ENCODE results near the gene TMOD1. TPM values are rescaled to one million over a fixed set of nuclear protein-coding genes. Genes with fewer than 3 reads are reported as not detected.

The TMOD1 gene
- total RNA-seq, 4 donors from 2014 or later: 30.0 to 47.0 (median 36.0) TPM

DNA sequence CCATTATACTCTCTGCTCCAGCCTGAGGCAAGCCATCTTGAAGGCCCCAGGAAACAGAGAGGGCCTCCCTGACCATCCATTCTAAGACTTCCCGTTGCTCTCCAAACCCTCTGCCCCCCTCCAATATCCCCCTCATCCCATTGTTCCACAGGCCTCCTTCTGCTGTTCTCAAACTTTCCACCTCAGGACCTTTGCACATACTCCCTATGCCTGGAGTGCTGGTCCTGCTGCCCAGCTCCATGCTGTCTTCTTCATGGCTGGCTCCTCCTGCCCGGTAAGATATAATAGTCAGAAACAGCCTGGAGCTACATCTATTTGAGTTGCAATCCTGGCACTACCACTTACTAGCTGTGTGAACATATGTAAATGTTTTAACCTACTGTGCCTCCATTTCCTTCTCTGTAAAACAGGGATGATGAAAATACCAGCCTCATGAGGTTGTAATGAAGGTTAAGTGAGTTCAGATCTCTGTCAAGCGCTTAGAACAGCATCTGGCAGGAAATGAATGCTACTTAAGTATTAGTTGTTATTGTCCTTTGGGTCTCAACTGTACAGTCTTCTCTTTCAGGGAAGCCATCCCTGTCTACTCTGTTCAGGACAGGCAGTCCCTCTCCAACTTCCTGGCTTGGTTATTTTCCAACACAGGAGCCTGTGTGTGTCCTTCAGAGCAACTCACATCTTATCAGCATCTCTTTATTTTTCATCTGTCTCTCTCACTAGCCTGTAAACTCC, 45.8 kb downstream of the TMOD1 start:
- Histone ChIP-seq H3K9me3 (peaks cover 0 to 6% (median 0%) of the 10 kb centered on the region in 4 donors), H3K36me3 (peaks cover 0 to 12% (median 0%) of the 10 kb centered on the region in 3 donors), H3K27ac (peak overlapping the region in 1 of 4 donors; percentile 48), H3K4me3 (no peak overlapping the region), H3K27me3 (no peaks in the 10 kb centered on the region), H3K4me1 (no peaks in the 10 kb centered on the region)
- 65 to 72% methylated on average over 3 of the region's 3 CpGs for WGBS, 2 donors
- DNase-seq (ENCODE audit: low spot score in 2 of 2): no peak
- TF ChIP-seq EP300 (IDR thresholded peaks at IDR 0.05) (no peak), POLR2A (IDR thresholded peaks at IDR 0.05) (no peak)
- TF ChIP-seq, protein P1, sequence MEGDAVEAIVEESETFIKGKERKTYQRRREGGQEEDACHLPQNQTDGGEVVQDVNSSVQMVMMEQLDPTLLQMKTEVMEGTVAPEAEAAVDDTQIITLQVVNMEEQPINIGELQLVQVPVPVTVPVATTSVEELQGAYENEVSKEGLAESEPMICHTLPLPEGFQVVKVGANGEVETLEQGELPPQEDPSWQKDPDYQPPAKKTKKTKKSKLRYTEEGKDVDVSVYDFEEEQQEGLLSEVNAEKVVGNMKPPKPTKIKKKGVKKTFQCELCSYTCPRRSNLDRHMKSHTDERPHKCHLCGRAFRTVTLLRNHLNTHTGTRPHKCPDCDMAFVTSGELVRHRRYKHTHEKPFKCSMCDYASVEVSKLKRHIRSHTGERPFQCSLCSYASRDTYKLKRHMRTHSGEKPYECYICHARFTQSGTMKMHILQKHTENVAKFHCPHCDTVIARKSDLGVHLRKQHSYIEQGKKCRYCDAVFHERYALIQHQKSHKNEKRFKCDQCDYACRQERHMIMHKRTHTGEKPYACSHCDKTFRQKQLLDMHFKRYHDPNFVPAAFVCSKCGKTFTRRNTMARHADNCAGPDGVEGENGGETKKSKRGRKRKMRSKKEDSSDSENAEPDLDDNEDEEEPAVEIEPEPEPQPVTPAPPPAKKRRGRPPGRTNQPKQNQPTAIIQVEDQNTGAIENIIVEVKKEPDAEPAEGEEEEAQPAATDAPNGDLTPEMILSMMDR (IDR thresholded peaks at IDR 0.05): no peak

GRCh38 chr9:97548379-97548778, 46.9 kb downstream of the TMOD1 start:
- Histone ChIP-seq H3K27ac (peak overlapping the region in 1 of 4 donors; percentile 32), H3K4me3 (no peak overlapping the region), H3K4me1 (no peaks in the 10 kb centered on the region), H3K36me3 (peaks cover 0 to 12% (median 0%) of the 10 kb centered on the region in 3 donors), H3K9me3 (peaks cover 0 to 6% (median 0%) of the 10 kb centered on the region in 4 donors), H3K27me3 (no peaks in the 10 kb centered on the region)
- no peak for DNase-seq (ENCODE audit: low spot score in 2 of 2)
- 79 to 88% methylated on average over 5 of the region's 5 CpGs for WGBS, 2 donors
- no peak for TF ChIP-seq EP300 (IDR thresholded peaks at IDR 0.05)
- TF ChIP-seq, protein P1 (IDR thresholded peaks at IDR 0.05): no peak
- TF ChIP-seq POLR2A (IDR thresholded peaks at IDR 0.05): no peak

GRCh38 chr9:97548819-97549540, 47.5 kb downstream of the TMOD1 start:
- no peak for DNase-seq (ENCODE audit: low spot score in 2 of 2)
- peaks cover 0 to 12% (median 0%) of the 10 kb centered on the region in 3 donors for H3K36me3 ChIP-seq
- peaks cover 0 to 6% (median 0%) of the 10 kb centered on the region in 4 donors for H3K9me3 ChIP-seq
- no peaks in the 10 kb centered on the region for H3K4me1 ChIP-seq
- peak overlapping the region in 1 of 4 donors; percentile 32 for H3K27ac ChIP-seq
- H3K27me3 ChIP-seq: no peaks in the 10 kb centered on the region
- WGBS, 2 donors: 66 to 74% methylated on average over 3 of the region's 3 CpGs
- TF ChIP-seq EP300 (IDR thresholded peaks at IDR 0.05) (no peak), POLR2A (IDR thresholded peaks at IDR 0.05) (no peak)
- TF ChIP-seq, protein P1 (IDR thresholded peaks at IDR 0.05): no peak
- no peak overlapping the region for H3K4me3 ChIP-seq

- H3K9me3 ChIP-seq: peaks cover 0 to 6% (median 0%) of the 10 kb centered on the region in 4 donors
- WGBS, 2 donors: 89 to 92% methylated on average over 1 of the region's 1 CpG
- peaks cover 0 to 11% (median 0%) of the 10 kb centered on the region in 4 donors for H3K4me1 ChIP-seq
- peaks cover 0 to 12% (median 0%) of the 10 kb centered on the region in 3 donors for H3K36me3 ChIP-seq
- no peak overlapping the region for H3K4me3 ChIP-seq
- H3K27me3 ChIP-seq: no peaks in the 10 kb centered on the region
- TF ChIP-seq, protein P1 (IDR thresholded peaks at IDR 0.05): no peak
- no peak for TF ChIP-seq EP300 (IDR thresholded peaks at IDR 0.05)
- TF ChIP-seq POLR2A (IDR thresholded peaks at IDR 0.05): no peak
- no peak for DNase-seq (ENCODE audit: low spot score in 2 of 2)
- H3K27ac ChIP-seq: no peak overlapping the region
Measured at GRCh38 chr9:97550386-97550785, 48.9 kb downstream of the TMOD1 start.

GRCh38 chr9:97551308-97551707, 49.8 kb downstream of the TMOD1 start:
- peaks cover 0 to 20% (median 7%) of the 10 kb centered on the region in 4 donors for H3K4me1 ChIP-seq
- no peak overlapping the region for H3K4me3 ChIP-seq
- peaks cover 0 to 12% (median 0%) of the 10 kb centered on the region in 3 donors for H3K36me3 ChIP-seq
- 93 to 96% methylated on average over 5 of the region's 5 CpGs for WGBS, 2 donors
- TF ChIP-seq EP300 (IDR thresholded peaks at IDR 0.05) (no peak), POLR2A (IDR thresholded peaks at IDR 0.05) (no peak)
- H3K27me3 ChIP-seq: no peaks in the 10 kb centered on the region
- DNase-seq (ENCODE audit: low spot score in 2 of 2): no peak
- peaks cover 0 to 6% (median 0%) of the 10 kb centered on the region in 4 donors for H3K9me3 ChIP-seq
- no peak overlapping the region for H3K27ac ChIP-seq
